ENCODE results near the gene SLC35A4. TPM values are rescaled to one million over a fixed set of nuclear protein-coding genes. Genes with fewer than 3 reads are reported as not detected.

SLC35A4 gene
- polyA plus RNA-seq, 10 donors: 52.1 to 67.8 (median 54.6) TPM

Other genes with a start within 250 kb of the SLC35A4 start
- gene HBEGF, start 218.2 kb upstream of the SLC35A4 start, polyA plus RNA-seq (ENCODE audit: insufficient read length in 10 of 10): 10 to 100 TPM; 11.9 to 35.3 (median 16.6) TPM
- under 1 TPM in 3 of 10 donors, not detected in 7; 0.14 to 0.30 (median 0.17) TPM for gene SLC4A9, start 204.6 kb upstream of the SLC35A4 start, polyA plus RNA-seq (ENCODE audit: insufficient read length in 10 of 10)
- gene ANKHD1, start 163.0 kb upstream of the SLC35A4 start, polyA plus RNA-seq (ENCODE audit: insufficient read length in 10 of 10): 10 to 100 TPM; 53.5 to 87.5 (median 65.3) TPM
- gene EIF4EBP3, start 17.2 kb upstream of the SLC35A4 start, polyA plus RNA-seq (ENCODE audit: insufficient read length in 10 of 10): 10 to 100 TPM in 2 of 10 donors, 1 to 10 TPM in 8; 6.2 to 13.0 (median 8.0) TPM
- gene SRA1, start 7.4 kb upstream of the SLC35A4 start, polyA plus RNA-seq (ENCODE audit: insufficient read length in 10 of 10): 10 to 100 TPM; 18.0 to 27.5 (median 21.6) TPM
- gene APBB3, start 230 bp upstream of the SLC35A4 start, polyA plus RNA-seq (ENCODE audit: insufficient read length in 10 of 10): 10 to 100 TPM; 14.4 to 43.7 (median 20.7) TPM
- gene CD14, start 68.3 kb downstream of the SLC35A4 start, polyA plus RNA-seq (ENCODE audit: insufficient read length in 10 of 10): 10 to 100 TPM; 15.2 to 38.2 (median 24.1) TPM
- gene TMCO6, start 74.6 kb downstream of the SLC35A4 start, polyA plus RNA-seq (ENCODE audit: insufficient read length in 10 of 10): 10 to 100 TPM in 2 of 10 donors, 1 to 10 TPM in 8; 5.2 to 12.4 (median 8.1) TPM
- 10 to 100 TPM; 41.3 to 75.2 (median 56.1) TPM for gene NDUFA2, start 82.8 kb downstream of the SLC35A4 start, polyA plus RNA-seq (ENCODE audit: insufficient read length in 10 of 10)
- gene IK, start 83.0 kb downstream of the SLC35A4 start, polyA plus RNA-seq (ENCODE audit: insufficient read length in 10 of 10): 100 to 1,000 TPM in 2 of 10 donors, 10 to 100 TPM in 8; 81.5 to 114 (median 94.1) TPM
- 10 to 100 TPM; 10.9 to 16.2 (median 12.8) TPM for gene WDR55, start 100.1 kb downstream of the SLC35A4 start, polyA plus RNA-seq (ENCODE audit: insufficient read length in 10 of 10)
- gene DND1, start 108.7 kb downstream of the SLC35A4 start, polyA plus RNA-seq (ENCODE audit: insufficient read length in 10 of 10): under 1 TPM in 3 of 10 donors, not detected in 7; 0.16 to 0.92 (median 0.24) TPM
- gene HARS1, start 126.5 kb downstream of the SLC35A4 start, polyA plus RNA-seq (ENCODE audit: insufficient read length in 10 of 10): 10 to 100 TPM; 42.2 to 53.9 (median 48.9) TPM
- gene HARS2, start 126.6 kb downstream of the SLC35A4 start, polyA plus RNA-seq (ENCODE audit: insufficient read length in 10 of 10): 10 to 100 TPM; 20.5 to 35.9 (median 25.3) TPM
- 10 to 100 TPM; 72.9 to 93.3 (median 78.7) TPM for gene ZMAT2, start 135.6 kb downstream of the SLC35A4 start, polyA plus RNA-seq (ENCODE audit: insufficient read length in 10 of 10)
- under 1 TPM in 4 of 10 donors, not detected in 6; 0.05 to 0.11 (median 0.06) TPM for gene PCDHA1, start 221.3 kb downstream of the SLC35A4 start, polyA plus RNA-seq (ENCODE audit: insufficient read length in 10 of 10)
- gene PCDHA2, start 230.0 kb downstream of the SLC35A4 start, polyA plus RNA-seq (ENCODE audit: insufficient read length in 10 of 10): under 1 TPM in 8 of 10 donors, not detected in 2; 0.04 to 0.22 (median 0.10) TPM
- under 1 TPM; 0.06 to 0.31 (median 0.23) TPM for gene PCDHA3, start 236.2 kb downstream of the SLC35A4 start, polyA plus RNA-seq (ENCODE audit: insufficient read length in 10 of 10)
- gene PCDHA4, start 242.2 kb downstream of the SLC35A4 start, polyA plus RNA-seq (ENCODE audit: insufficient read length in 10 of 10): under 1 TPM; 0.04 to 0.39 (median 0.18) TPM

Data from muscle of back (tissue), 10 donors.